Progenitor cell of endocrine pancreas (in vitro differentiated cells): ENCODE measurements around the gene PSMA1. TPM values are rescaled to one million over a fixed set of nuclear protein-coding genes. Genes with fewer than 3 reads are reported as not detected.
A peak's percentile ranks its signal among the peaks of the same experiment; 100 is the strongest.
"Not testable (repeated sequence)": the region's sequence is repeated elsewhere in the genome, so short reads cannot be mapped to it uniquely, and the experiment has no call there.

Experiments used
- DNase-seq: peaks from one replicate; pipeline ENCODE4 v3.0.0; 2021; ENCODE audit warnings: low spot score; ENCODE audit not compliant: unreplicated experiment
- H3K27ac Mint-ChIP-seq: 2 replicates; pipeline ENCODE4 v1.8.0; 2021; ENCODE audit warnings: mild to moderate bottlenecking, moderate library complexity, mixed read lengths
- H3K27me3 Mint-ChIP-seq: 2 replicates; pipeline ENCODE4 v1.8.0; 2021; ENCODE audit warnings: mixed read lengths
- H3K36me3 Mint-ChIP-seq: 2 replicates; pipeline ENCODE4 v1.8.0; 2022; ENCODE audit warnings: mixed read lengths; ENCODE audit not compliant: insufficient read depth
- H3K4me1 Mint-ChIP-seq: 2 replicates; pipeline ENCODE4 v1.8.0; 2021; ENCODE audit warnings: low read depth, mixed read lengths
- H3K4me3 Mint-ChIP-seq: 2 replicates; pipeline ENCODE4 v1.8.0; 2021; ENCODE audit warnings: low read depth, mild to moderate bottlenecking, moderate library complexity, mixed read lengths
- H3K9me3 Mint-ChIP-seq: 2 replicates; pipeline ENCODE4 v1.8.0; 2021; ENCODE audit warnings: low read depth, mixed read lengths
- long read RNA-seq: library from polyadenylated mRNA; unstranded; transcript quantifications from one replicate; pipeline ENCODE4 v2.0.0, GENCODE V29; 2020
- total RNA-seq: library from RNA; stranded (reverse); gene quantifications from 2 replicates; pipeline ENCODE4 v1.2.1, GENCODE V29; 2021
- TF ChIP-seq, protein P1 (sequence below): fragments of 200-600 bp; sonication (generic); IDR thresholded peaks from one replicate; pipeline ENCODE4 v1.5.0; 2021; ENCODE audit warnings: antibody characterized with exemption, mild to moderate bottlenecking; ENCODE audit not compliant: unreplicated experiment

PSMA1 gene
- 144 and 147 TPM in 2 replicates for total RNA-seq
- long read RNA-seq, transcript PSMA1-209 (10 exons, 1,527 nt): minor isoform, 42 of 453 reads
- long read RNA-seq, transcript PSMA1-201 (10 exons, 1,505 nt): major isoform, 256 of 453 reads
- long read RNA-seq, partial matches to known transcripts: 8 of 453 reads
- long read RNA-seq, other reads (novel, unspliced or antisense): 145 of 453 reads

DNA sequence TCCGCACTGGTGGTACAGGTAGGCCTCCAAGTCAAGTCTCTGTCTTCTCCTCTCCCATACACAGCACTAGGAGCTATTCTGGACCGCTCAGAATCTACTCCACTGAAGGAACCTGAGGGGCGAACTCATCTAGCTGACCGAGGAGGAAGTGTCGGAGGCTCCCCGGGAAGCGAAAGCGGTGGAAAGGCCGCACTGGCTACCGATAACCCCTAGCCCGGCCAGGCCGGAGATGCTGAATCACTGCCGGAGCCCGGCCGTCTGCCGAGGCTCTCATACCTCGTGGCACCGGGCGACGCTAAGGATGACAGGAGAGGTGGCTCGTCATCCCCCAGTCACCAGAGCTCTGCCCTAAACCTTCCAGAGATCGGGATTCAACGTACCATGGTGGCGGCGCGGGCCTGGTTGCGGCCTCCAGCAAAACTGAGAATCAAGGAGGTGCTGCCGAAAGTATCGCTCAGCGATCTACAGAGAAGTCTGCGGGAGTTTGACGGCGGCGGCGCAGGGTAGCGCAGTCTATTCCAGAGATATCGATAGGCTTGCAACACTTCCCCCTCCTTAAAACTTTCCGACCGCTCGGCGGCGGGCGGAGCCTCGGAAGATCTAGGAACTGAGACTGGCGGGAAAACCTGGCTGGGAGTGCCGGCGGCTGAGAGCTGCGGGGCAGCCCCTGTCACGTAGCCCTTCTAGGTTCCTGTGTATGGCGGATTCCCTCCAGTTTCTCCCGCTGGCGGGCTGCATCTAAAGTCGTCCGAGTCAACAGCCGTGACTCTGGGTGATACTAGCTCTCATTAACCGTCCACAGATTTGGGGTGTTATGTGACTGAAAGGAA is at the start of gene PSMA1:
Gene PSMA1 (minus strand): TSS at position 470 of the 830 bp plus-strand sequence. CDS start 87 bp downstream, at position 383.
- H3K9me3 Mint-ChIP-seq: no peaks in the 10 kb centered on the region
- TF ChIP-seq, protein P1, sequence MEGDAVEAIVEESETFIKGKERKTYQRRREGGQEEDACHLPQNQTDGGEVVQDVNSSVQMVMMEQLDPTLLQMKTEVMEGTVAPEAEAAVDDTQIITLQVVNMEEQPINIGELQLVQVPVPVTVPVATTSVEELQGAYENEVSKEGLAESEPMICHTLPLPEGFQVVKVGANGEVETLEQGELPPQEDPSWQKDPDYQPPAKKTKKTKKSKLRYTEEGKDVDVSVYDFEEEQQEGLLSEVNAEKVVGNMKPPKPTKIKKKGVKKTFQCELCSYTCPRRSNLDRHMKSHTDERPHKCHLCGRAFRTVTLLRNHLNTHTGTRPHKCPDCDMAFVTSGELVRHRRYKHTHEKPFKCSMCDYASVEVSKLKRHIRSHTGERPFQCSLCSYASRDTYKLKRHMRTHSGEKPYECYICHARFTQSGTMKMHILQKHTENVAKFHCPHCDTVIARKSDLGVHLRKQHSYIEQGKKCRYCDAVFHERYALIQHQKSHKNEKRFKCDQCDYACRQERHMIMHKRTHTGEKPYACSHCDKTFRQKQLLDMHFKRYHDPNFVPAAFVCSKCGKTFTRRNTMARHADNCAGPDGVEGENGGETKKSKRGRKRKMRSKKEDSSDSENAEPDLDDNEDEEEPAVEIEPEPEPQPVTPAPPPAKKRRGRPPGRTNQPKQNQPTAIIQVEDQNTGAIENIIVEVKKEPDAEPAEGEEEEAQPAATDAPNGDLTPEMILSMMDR: peak; percentile 27
- peak within 1 kb of the TSS; percentile 99 for H3K27ac Mint-ChIP-seq
- H3K27me3 Mint-ChIP-seq: no peaks in the 10 kb centered on the region
- peak within 1 kb of the TSS; percentile 96 for H3K4me3 Mint-ChIP-seq
- DNase-seq: peak; percentile 85
- H3K4me1 Mint-ChIP-seq: peaks cover 12% of the 10 kb centered on the region
- peaks cover 10% of the 10 kb centered on the region for H3K36me3 Mint-ChIP-seq

DNA sequence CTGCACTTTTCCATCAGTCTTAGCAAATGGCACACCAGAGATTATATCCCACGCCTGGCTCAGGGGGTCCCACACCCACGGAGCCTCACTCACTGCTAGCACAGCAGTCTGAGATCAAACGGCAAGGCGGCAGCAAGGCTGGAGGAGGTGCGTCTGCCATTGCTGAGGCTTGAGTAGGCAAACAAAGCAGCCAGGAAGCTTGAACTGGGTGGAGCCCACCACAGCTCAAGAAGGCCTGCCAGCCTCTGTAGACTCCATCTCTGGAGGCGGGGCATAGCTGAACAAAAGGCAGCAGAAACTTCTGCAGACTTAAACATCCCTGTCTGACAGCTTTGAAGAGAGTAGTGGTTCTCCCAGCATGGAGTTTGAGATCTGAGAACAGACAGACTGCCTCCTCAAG is 49.3 kb upstream of the PSMA1 start:
- not testable (repeated sequence) for H3K27me3 Mint-ChIP-seq, H3K27ac Mint-ChIP-seq, DNase-seq, H3K4me3 Mint-ChIP-seq
- Mint-ChIP-seq H3K9me3 (peaks cover 26% of the 10 kb centered on the region), H3K4me1 (peaks cover 29% of the 10 kb centered on the region), H3K36me3 (peaks cover 24% of the 10 kb centered on the region)

- TF ChIP-seq, protein P1: no peak
- Mint-ChIP-seq H3K27ac (peak overlapping the region; percentile 81), H3K4me1 (peaks cover 24% of the 10 kb centered on the region), H3K9me3 (peaks cover 20% of the 10 kb centered on the region), H3K27me3 (no peaks in the 10 kb centered on the region), H3K4me3 (no peak overlapping the region), H3K36me3 (peaks cover 17% of the 10 kb centered on the region)
- DNase-seq: no peak
Observed at GRCh38 chr11:14567064-14567651, 47.0 kb upstream of the PSMA1 start.

- Mint-ChIP-seq H3K27me3 (no peaks in the 10 kb centered on the region), H3K9me3 (peaks cover 18% of the 10 kb centered on the region), H3K27ac (peak overlapping the region; percentile 81), H3K36me3 (peaks cover 15% of the 10 kb centered on the region), H3K4me3 (no peak overlapping the region), H3K4me1 (peaks cover 23% of the 10 kb centered on the region)
- TF ChIP-seq, protein P1: no peak
- no peak for DNase-seq
Observed at GRCh38 chr11:14566331-14567063, 46.3 kb upstream of the PSMA1 start.

DNA sequence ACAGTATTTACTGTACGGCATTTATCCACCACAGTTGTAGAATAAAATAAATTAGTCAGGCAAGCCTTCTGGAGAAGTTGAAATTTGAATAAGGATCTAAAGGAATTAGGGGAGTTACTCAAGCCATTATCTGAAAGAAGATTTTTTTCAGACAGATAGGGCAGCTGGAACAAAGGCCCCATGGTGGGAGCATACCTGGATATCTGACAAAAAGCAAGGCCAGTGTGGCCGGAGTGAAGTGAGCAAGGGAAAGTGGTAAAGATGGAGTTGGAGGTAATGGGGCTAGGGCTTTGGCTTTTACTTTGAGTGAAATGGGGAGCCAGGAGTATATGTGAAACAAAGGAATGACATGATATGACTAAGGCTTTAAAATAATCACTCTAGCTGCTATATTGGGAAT is 45.7 kb upstream of the PSMA1 start:
- no peak overlapping the region for H3K4me3 Mint-ChIP-seq
- H3K27ac Mint-ChIP-seq: peak overlapping the region; percentile 51
- peaks cover 23% of the 10 kb centered on the region for H3K4me1 Mint-ChIP-seq
- H3K27me3 Mint-ChIP-seq: no peaks in the 10 kb centered on the region
- TF ChIP-seq, protein P1: no peak
- H3K9me3 Mint-ChIP-seq: peaks cover 17% of the 10 kb centered on the region
- no peak for DNase-seq
- peaks cover 15% of the 10 kb centered on the region for H3K36me3 Mint-ChIP-seq
